Keratinocyte (primary cell): ENCODE data around the gene LHFPL6. TPM values are rescaled to one million over a fixed set of nuclear protein-coding genes. Genes with fewer than 3 reads are reported as not detected.

Source experiments
- DNase-seq: peaks from one replicate; pipeline ENCODE4 v3.0.0-alpha.2; 2011; ENCODE audit warnings: low read depth, missing footprints, low spot score
- FAIRE-seq: peaks from 2 replicates; lab custom pipeline; 2011; peaks lifted over from hg19 to GRCh38; lab: Jason Lieb, UNC
- H2AFZ ChIP-seq: 2 replicates; pipeline ENCODE4 v1.6.0; 2012; ENCODE audit warnings: low read length, control low read depth, inconsistent platforms; ENCODE audit not compliant: control insufficient read depth
- H3K27ac ChIP-seq: 2 replicates; pipeline ENCODE4 v1.5.1; 2011; ENCODE audit warnings: low read length; ENCODE audit not compliant: control insufficient read depth, insufficient read depth
- H3K27me3 ChIP-seq: 3 replicates; pipeline ENCODE4 v1.6.0; 2011; ENCODE audit warnings: low read length; ENCODE audit not compliant: control insufficient read depth, insufficient read depth; ENCODE audit errors: extremely low read depth
- H3K36me3 ChIP-seq, 2 experiments: 2 replicates in 1 of 2; 3 replicates in 1 of 2; pipeline ENCODE4 v1.5.1; 2011; ENCODE audit warnings: low read length in 2 of 2, mild to moderate bottlenecking in 1 of 2; ENCODE audit not compliant: control insufficient read depth in 2 of 2, insufficient read depth in 2 of 2; ENCODE audit errors: extremely low read depth in 1 of 2
- H3K4me1 ChIP-seq: 3 replicates; pipeline ENCODE4 v1.5.1; 2011; ENCODE audit warnings: low read length; ENCODE audit not compliant: control insufficient read depth, insufficient read depth; ENCODE audit errors: extremely low read depth
- H3K4me2 ChIP-seq: 3 replicates; pipeline ENCODE4 v1.6.0; 2011; ENCODE audit warnings: low read depth, low read length; ENCODE audit not compliant: control insufficient read depth, insufficient read depth; ENCODE audit errors: extremely low read depth
- H3K4me3 ChIP-seq, 3 experiments: fragments of 200-600 bp in 1 of 3; sonication (generic) in 1 of 3; 2 replicates in 2 of 3; 3 replicates in 1 of 3; pipeline ENCODE4 v1.5.1; 2011 to 2016; ENCODE audit warnings: low read length in 3 of 3, mild to moderate bottlenecking in 3 of 3, control low read depth in 2 of 3, inconsistent platforms in 1 of 3, low read depth in 1 of 3, mixed read lengths in 1 of 3, mixed run types in 1 of 3, moderate library complexity in 1 of 3; ENCODE audit not compliant: control insufficient read depth in 2 of 3, insufficient read depth in 2 of 3; ENCODE audit errors: extremely low read depth in 1 of 3
- H3K79me2 ChIP-seq: 2 replicates; pipeline ENCODE4 v1.6.0; 2012; ENCODE audit warnings: low read length; ENCODE audit not compliant: control insufficient read depth, insufficient read depth
- H3K9ac ChIP-seq: 3 replicates; pipeline ENCODE4 v1.6.0; 2011; ENCODE audit warnings: low read length; ENCODE audit not compliant: control insufficient read depth, insufficient read depth; ENCODE audit errors: extremely low read depth
- H3K9me1 ChIP-seq: 3 replicates; pipeline ENCODE4 v1.6.0; 2011; ENCODE audit warnings: low read length; ENCODE audit not compliant: control insufficient read depth, insufficient read depth; ENCODE audit errors: extremely low read depth
- H3K9me3 ChIP-seq: 2 replicates; pipeline ENCODE4 v1.5.1; 2012; ENCODE audit warnings: low read depth, low read length; ENCODE audit not compliant: control insufficient read depth
- H4K20me1 ChIP-seq: 3 replicates; pipeline ENCODE4 v1.6.0; 2011; ENCODE audit warnings: low read length; ENCODE audit not compliant: control insufficient read depth, insufficient read depth; ENCODE audit errors: extremely low read depth
- CTCF ChIP-seq, 3 experiments: IDR thresholded peaks in 1 of 3; conservative IDR thresholded peaks in 1 of 3; optimal IDR thresholded peaks in 1 of 3; 2 replicates in 2 of 3; 3 replicates in 1 of 3; pipeline versions ENCODE3 to v1.5.1; 2011; ENCODE audit warnings: low read length in 3 of 3, mild to moderate bottlenecking in 3 of 3, moderate library complexity in 2 of 3, control low read depth in 1 of 3, inconsistent platforms in 1 of 3; ENCODE audit not compliant: insufficient read depth in 2 of 3; ENCODE audit errors: extremely low read depth in 1 of 3
- EZH2 ChIP-seq: IDR thresholded peaks from one replicate; pipeline ENCODE4 v1.6.1; 2012; ENCODE audit warnings: inconsistent platforms, mild to moderate bottlenecking, low read length, moderate library complexity
- dilution Hi-C: fragments of 300-500 bp; cut with MboI; formaldehyde crosslinking; loops from one replicate; pipeline ENCODE4 v1.7.0; 2020; ENCODE audit warnings: low sequenced_read_pairs; ENCODE audit not compliant: extremely low pct_ligation_motif_present
- polyA plus RNA-seq, 5 experiments: library from polyadenylated mRNA; depleted of rRNA in 3 of 5; stranded (reverse) in 3 of 5; stranded (forward) in 1 of 5; unstranded in 1 of 5; fragments of >200 nt; gene quantifications; 1 replicate in 1 of 5; 2 replicates in 3 of 5; 3 replicates in 1 of 5; pipeline versions ENCODE4 v1.2.1 to v1.2.3, GENCODE V29; 2011 to 2012; ENCODE audit warnings: missing spikeins in 2 of 5, low read depth in 1 of 5, low replicate concordance in 1 of 5

The LHFPL6 gene
- polyA plus RNA-seq, 1 donor (not counting 4 experiments of a cell fraction or from before 2014, with no cell fraction given) = 15.8 TPM

- Histone ChIP-seq H3K4me1 (peaks cover 3% of the 10 kb centered on the region), H3K36me3 (no peaks in the 10 kb centered on the region), H3K27me3 (no peaks in the 10 kb centered on the region), H3K27ac (no peak overlapping the region), H3K4me2 (no peak overlapping the region), H3K79me2 (no peaks in the 10 kb centered on the region), H3K9me1 (no peaks in the 10 kb centered on the region), H3K9me3 (no peaks in the 10 kb centered on the region), H2AFZ (no peak overlapping the region), H4K20me1 (no peaks in the 10 kb centered on the region), H3K4me3 (no peak overlapping the region), H3K9ac (no peak overlapping the region)
- dilution Hi-C loops = no loop called here
- no peak for DNase-seq
- no peak for TF ChIP-seq EZH2
- no peak for FAIRE-seq
Observed at GRCh38 chr13:39408512-39408911, 194.5 kb downstream of the LHFPL6 start.

- H3K4me2 ChIP-seq = no peak overlapping the region
- H3K27ac ChIP-seq = no peak overlapping the region
- no peaks in the 10 kb centered on the region for H3K9me1 ChIP-seq
- H3K79me2 ChIP-seq = no peaks in the 10 kb centered on the region
- H3K4me1 ChIP-seq = peaks cover 3% of the 10 kb centered on the region
- no peaks in the 10 kb centered on the region for H3K36me3 ChIP-seq
- H2AFZ ChIP-seq = no peak overlapping the region
- DNase-seq (no peak), FAIRE-seq (no peak)
- TF ChIP-seq CTCF (optimal IDR thresholded peaks at IDR 0.05 in 1 of 3, IDR thresholded peaks at IDR 0.05 in 1 of 3, conservative IDR thresholded peaks at IDR 0.05 in 1 of 3; ENCODE audit: extremely low read depth in 1 of 3, insufficient read depth in 2 of 3, low read length in 3 of 3) = no peak
- no peak for TF ChIP-seq EZH2
- H4K20me1 ChIP-seq = no peaks in the 10 kb centered on the region
- H3K9ac ChIP-seq = no peak overlapping the region
- dilution Hi-C loops = no loop called here
- no peak overlapping the region for H3K4me3 ChIP-seq
- no peaks in the 10 kb centered on the region for H3K9me3 ChIP-seq
- no peaks in the 10 kb centered on the region for H3K27me3 ChIP-seq
Observed at GRCh38 chr13:39407786-39408185, 195.2 kb downstream of the LHFPL6 start.

- Histone ChIP-seq H3K9ac (no peak overlapping the region), H3K4me3 (no peak overlapping the region), H3K27ac (no peak overlapping the region), H3K4me2 (no peak overlapping the region), H3K4me1 (peaks cover 3% of the 10 kb centered on the region), H3K9me3 (no peaks in the 10 kb centered on the region), H3K9me1 (no peaks in the 10 kb centered on the region), H3K79me2 (no peaks in the 10 kb centered on the region), H2AFZ (no peak overlapping the region), H3K36me3 (no peaks in the 10 kb centered on the region), H3K27me3 (no peaks in the 10 kb centered on the region), H4K20me1 (no peaks in the 10 kb centered on the region)
- FAIRE-seq (no peak), DNase-seq (no peak)
- TF ChIP-seq CTCF (optimal IDR thresholded peaks at IDR 0.05 in 1 of 3, IDR thresholded peaks at IDR 0.05 in 1 of 3, conservative IDR thresholded peaks at IDR 0.05 in 1 of 3; ENCODE audit: extremely low read depth in 1 of 3, insufficient read depth in 2 of 3, low read length in 3 of 3) (no peak), EZH2 (no peak)
- dilution Hi-C loops = no loop called here
Observed at GRCh38 chr13:39407138-39407537, 195.9 kb downstream of the LHFPL6 start.
